ENCODE data around the gene BICD1.
"Not testable (repeated sequence)": the region's sequence is repeated elsewhere in the genome, so short reads cannot be mapped to it uniquely, and the experiment has no call there.

BICD1 gene

DNA sequence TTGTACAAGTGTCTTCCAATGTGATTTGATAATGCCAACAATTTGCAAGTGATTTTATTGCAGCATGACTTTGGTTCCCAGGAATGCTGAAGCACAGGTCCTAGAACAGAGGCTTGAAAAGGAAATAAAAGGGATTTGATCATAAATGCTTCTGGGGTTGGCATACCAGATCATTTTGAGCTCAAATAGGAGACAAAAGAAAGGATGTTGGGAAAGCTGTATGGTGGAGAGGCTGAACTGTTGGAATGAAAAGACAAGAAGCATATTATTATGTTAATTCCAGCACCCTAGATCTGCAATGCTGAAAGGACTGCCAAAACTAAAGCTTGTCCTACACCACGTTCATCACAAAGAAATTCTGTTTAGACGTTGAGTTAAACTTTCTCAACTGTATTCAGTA is 143.1 kb downstream of the BICD1 start:
- DNase-seq: no peak

DNA sequence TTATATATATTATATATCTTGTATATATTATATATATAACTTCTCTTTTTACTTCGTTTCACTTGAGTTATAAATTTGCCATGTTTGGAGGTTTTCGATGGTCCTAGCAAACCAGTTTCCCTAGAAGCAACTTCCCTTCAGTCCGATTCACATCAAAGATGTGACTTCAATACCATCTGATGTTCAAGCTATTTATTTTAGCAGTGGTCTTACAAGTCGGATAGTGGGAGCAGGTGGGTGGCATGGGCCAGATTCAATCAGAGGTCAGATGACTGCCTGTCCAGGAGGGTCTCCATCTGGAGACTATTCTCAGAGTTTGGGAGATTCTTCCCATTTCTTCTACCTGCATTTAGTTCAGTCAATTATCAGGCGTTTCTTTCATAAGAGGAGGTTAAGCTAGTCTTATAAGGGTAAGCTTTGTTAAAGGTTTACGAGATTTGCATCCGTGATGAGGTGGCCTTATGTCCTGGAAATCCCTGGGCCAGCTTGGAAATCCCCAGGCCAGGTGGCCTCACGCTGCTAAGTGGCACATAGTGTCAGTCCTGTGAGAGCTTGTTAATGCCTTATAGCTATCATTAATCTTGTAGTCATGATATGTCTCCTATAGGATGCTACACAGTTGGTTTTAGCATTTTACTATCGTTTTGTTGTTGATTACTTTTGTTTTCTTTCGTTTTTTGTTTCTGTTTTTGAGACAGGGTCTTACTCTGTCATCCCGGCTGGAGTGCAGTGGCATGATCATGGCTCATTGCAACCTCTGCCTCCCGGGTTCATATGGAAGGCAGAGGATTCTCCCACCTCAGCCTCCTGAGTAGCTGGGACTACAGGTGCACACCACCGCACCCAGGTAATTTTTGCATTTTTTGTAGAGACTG is 145.8 kb downstream of the BICD1 start:
- DNase-seq: peak in 1 of 2 experiments; percentile 31

DNA sequence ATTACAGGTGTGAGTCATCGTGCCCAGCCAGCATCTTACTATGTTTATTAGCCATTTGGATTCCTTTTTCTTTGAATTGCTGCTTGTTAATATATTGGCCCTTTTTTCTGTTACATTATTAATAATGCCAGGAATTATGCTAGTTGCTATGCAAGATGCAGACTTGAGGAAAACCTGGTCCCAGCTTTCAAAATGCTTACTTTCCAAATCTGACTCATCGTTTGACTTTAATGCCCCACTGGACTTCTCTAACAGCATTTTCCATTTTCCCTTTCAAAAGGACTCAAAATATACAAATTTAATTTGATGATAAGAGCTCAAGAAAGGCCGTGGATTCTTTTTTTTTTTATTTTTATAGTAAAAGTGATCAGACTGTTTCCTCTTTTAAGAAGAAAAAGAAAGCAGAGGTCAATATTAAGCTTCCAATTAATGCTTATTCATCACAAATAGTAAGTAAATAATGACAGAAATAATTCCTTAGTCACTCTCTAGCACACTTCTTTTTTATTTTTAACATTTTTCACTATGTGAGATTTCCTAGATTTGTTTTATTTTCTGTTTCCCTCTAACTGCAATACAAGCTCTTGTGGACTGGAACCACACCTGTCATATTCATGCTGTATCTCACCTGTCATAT is 146.6 kb downstream of the BICD1 start:
- DNase-seq: no peak

DNA sequence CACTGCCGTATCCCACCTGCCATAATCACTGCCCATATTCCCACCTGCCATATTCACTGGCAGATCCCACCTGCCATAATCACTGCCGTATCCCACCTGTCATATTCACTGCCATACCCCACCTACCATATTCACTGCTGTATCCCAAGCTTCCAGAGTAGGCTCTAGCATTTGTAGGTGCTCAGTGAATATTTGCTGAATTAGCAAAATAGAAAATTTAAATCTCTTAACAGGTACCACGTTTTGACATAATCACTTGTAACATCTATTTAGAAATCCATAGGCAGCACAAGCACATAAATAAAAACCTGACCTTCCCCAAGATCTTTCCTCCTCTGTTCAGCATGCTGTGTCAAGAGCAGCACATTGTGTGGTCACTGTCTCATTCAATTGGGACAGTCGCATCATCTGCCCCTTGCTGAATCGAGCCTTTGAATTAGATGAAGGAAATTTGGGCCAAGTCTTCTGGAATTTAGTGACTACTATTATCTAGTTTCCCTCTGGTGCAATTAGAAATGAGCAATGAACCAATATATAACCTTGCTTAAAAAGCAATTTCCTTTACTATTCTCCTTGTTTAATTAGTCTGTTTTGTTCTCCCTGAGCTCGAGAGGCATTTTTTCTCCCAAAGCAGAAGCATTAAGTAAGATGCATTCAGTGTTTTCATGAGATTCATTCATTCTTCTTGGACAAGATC is 147.8 kb downstream of the BICD1 start:
- DNase-seq: no peak

DNA sequence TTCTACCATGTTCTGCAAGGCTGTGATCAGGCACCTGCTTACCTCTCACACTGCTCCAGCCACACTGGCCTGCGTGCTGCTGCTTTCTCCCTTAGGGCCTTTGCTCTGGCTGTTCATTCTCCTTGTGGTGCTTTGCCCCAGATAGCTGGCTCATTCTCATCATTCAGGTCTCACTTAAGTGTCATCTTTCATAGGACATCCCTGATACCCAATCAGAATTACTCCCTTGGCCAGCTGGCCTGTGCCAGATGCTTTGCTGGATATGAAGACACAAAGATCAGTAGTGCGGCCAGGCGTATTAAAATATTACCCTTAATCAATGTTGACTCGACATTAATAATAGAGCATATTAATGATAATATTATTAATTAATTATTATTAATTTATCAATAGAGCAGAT is 148.9 kb downstream of the BICD1 start:
- DNase-seq: no peak

DNA sequence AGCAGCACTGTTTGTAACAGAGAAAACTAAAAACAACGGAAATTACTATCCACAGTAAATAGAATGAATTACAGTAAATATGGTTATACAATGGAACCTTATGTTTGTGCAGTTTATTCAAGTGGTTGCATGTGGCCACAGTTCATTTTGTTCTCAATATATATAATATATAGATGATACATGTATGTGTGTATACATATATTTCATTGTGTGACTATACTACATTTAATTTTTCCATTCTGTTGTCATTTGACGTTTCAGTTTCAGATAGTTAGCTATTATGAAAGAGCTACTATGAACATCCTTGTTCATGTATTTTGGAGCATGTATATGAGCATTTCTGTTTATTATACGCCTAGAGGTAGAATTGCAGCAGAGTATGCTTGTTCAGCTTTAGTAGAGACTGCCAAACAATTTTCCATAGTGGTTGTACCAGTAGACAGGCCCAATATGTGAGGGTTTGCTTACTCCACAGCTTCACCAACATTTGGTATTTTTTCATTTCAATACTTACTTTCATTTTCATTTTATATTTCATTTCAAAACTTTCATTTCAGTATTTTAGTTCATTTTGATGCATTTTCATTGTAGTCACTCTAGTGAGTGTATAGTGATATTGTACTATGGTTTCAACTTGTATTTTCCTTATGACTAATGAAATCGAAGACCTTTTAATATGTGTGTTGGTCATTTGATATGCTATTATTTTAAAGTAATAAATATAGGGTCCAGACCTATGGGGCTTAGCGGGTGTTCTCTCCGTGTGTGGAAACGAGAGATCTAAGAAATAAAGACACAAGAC is 151.2 kb downstream of the BICD1 start:
- DNase-seq: no peak

DNA sequence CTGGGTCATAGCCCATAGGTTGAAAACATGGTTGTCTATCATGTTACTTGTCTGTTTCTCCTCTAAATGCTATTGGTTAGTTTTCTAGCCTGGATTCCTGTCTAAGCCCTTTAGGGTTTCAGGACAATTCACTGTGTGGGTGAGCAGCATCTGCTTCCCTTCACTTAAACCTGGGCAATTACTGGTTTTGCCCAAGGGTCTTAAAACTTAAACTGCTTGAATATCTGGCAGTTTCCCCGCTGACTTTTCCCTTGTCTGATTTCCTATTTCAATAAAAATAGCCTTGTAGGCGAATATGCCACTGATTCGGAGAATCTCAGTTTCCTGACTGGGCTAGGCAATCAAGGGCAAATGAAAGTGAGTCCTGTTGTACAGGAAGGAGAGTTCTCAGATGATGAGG is 154.0 kb downstream of the BICD1 start:
- DNase-seq: no peak

DNA sequence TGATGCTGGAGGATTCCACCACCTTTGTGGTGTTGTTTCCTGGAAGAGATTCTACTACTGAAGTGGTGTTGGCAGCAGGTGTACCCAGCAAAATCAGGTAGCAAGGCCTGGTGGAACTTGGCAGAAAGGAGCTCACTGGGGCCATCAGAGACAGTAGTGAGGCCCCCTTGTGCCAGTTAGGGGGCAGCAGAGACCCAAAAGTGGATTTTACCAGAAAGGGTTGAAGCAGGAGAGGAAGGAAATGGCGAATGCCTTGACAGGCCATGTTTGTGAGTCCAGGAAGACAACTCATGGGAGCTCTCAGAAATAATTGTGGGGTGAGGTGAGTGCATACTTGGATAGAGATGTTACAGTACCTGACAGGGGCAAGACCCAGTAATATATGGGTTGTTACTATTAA is 155.0 kb downstream of the BICD1 start:
- DNase-seq: no peak

DNA sequence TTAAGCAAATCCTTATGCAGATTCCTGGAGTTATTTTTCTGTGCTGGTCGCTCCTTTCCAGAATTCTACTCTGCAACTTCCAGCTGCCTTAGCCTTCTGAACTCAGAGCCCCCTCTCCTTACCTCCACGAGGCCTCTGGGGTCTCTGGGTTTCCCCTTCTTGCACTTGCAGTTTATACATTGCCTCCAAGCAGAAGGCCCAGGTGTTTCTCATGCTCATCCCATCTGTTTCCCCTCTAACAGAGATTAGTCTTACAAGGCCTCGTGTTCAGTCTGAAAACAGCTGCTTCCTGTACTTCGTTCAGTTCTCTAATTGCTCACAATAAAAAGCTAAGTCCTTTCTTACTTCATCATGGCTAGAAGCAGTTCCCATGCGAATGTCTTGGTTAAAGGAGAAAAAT is 158.3 kb downstream of the BICD1 start:
- no peak for DNase-seq

DNA sequence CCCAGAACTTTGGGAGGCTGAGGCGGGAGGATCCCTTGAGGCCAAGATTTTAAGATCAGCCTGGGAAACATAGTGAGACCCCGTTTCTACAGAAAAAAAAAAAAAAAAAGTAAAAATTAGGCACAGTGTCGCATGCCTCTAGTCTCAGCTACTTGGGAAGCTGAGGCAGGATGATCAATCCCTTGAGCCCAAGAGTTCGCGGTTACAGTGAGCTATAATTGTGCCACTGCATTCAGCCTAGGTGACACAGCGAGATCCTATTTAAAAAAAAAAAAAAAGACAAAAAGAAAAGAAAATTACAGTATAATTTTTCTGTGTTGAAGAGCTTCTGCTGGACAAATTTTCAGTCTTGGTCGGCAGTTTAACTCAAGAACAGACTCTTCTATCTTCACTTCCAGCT is 158.8 kb downstream of the BICD1 start:
- DNase-seq: no peak

DNA sequence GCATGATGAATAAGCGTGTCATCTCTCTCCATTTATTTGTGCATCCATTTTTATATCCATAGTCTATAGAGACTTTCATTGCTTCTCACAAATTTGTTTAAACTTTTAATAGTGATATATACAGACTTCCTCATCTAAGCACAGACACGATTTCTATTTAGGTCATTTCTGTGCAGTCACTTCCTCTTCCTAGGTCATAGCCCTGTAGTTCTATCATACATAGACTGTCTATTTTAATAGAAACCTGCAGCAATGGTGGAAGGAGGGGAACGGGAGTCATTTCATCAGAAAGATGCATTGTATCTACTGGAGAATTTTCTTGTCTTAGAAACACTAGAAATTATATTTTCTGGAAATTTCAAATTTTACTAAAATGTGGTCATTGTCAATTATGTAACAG is 159.3 kb downstream of the BICD1 start:
- no peak for DNase-seq

DNA sequence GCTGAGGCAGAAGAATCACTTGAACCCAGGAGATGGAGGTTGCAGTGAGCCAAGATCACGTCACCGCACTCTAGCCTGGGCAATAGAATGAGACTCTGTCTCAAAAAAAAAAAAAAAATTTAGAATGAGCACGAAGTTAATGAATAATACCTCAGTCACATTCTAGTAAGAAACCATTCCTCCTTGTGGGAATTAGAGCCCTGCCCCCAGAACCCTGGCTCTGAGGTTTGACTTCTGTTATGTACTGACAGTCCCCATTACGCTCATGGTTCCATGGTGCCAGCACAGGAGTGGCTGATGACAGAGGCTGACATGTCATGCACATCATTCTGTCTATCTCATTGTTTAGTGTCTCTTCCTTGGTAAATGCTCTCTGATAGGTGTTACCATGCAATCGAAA is 160.1 kb downstream of the BICD1 start:
- no peak for DNase-seq

DNA sequence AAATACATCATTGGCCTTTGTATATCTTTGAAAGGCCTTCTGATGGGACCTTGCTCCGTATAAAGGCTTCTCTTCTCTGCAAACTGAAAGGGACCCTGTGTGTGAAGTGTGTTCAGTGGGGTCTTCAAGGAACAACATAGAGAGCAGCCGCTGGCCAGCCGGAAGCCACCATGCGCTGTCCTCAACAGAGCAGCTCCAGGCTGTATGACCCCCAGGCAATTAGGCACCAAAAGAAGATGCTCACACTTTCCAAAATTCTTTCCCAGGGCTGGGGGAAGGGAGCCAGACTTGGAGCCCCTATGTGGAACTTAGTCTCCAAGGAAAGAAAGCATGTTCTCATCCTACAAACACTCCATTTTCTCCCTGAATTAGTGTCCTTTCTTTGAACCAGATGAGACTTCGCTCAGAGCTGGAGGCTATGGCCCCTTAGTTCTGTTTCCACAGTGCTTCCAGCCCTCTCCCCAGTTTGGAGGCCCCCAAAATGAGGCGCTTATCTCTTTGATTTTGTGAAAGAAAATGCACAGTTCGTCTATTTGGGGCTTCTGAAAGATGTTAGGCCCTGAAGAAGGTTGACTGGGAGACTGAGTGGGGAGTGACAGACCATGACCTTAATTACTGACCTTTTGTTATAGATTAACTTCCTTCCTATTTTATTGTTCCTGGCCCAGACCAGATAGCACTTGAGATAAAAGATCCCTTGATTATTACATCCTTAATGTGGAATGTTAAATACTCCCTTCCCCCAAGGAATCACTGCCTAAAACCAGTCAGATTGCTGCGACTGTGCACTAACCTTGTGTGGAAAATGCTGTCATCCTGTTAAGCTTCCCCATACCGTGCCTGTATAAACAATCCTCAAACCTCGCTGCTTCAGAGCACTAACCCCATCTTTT is 164.4 kb downstream of the BICD1 start:
- DNase-seq: no peak

DNA sequence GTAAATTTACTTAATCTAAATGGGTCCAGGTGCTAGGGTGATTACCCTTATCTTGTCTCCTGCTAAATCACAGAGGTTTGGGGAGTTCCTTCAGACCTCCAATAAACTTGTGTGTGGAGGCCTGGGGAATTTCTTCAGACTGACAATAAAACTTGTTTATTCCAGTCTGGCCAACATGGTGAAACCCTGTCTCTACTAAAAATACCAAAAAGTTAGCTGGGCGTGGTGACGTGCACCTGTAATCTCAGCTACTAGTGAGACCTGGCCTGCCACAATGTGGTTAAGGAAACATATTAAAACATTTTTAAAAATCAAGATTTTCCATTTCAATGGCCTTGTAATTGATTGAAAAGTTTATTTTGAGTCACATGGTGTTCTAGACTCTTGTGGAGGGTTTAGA is 165.8 kb downstream of the BICD1 start:
- no peak for DNase-seq

DNA sequence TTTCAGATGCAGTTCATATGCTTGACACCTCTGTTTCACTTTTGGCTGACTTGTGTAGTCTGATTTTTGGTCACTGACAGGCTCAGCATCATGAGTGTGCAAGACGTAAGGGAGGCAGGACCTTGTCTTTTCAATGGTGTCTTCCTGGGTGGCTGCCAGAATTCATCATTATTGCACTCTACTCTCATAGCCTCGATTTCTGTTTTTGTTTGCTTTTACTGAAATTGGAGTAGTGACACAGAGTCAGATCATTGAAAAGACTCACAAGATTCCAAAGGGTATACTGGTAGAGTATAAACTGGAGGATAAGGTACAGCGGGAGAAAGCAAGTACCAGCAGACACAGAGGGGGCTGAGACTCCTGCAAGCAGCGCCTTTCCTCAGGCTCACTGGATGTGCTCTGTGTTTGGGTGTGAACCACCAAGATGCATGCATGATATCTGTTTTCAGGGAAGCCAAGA is 166.4 kb downstream of the BICD1 start:
- no peak for DNase-seq

DNA sequence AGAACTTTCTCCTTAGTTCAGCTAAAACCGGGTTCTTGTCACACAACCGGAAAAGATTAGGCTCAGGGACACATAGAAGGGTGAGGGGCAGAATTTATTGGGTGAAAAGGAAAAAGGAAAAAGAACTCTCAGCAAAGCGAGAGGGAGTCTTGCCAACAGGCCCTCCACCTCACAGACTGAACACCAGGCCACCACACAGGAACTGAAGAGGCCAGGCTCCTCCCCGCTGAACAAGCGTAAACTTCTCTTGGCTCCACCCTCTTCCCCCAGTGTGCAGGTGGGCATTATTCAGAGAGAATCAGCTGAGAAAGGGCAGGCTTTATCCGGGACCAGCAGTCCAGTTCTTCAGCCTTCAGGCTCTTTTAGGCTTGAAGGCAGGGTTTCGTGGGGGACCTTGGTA is 167.1 kb downstream of the BICD1 start:
- no peak for DNase-seq

DNA sequence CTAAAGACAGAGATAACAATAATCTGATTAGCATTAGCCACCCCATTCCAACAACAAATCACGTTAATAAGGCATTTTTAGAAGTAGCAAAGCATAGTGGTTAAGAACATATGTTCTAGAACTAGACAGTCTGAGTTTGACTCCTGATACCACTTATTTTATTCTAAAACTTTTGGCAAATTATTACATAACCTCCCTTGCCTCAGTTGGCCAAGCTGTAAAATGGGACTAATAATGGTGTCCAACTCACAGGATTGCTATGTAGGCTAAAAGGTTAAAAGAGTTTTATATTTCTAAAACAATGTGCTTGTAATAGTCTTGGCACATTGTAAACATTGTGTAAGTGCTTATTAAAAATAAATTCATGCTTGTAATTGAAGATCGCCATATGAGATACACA is 168.0 kb downstream of the BICD1 start:
- DNase-seq: no peak

DNA sequence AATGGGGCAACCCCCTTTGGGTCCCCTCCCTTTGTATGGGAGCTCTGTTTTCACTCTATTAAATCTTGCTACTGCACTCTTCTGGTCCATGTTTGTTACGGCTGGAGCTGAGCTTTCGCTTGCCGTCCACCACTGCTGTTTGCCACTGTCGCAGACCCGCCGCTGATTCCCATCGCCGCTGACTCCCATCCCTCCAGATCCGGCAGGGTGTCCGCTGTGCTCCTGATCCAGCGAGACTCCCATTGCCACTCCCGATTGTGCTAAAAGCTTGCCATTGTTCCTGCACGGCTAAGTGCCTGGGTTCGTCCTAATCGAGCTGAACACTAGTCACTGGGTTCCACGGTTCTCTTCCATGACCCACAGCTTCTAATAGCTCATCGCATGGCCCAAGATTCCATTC is 168.9 kb downstream of the BICD1 start:
- DNase-seq: not testable (repeated sequence)

DNA sequence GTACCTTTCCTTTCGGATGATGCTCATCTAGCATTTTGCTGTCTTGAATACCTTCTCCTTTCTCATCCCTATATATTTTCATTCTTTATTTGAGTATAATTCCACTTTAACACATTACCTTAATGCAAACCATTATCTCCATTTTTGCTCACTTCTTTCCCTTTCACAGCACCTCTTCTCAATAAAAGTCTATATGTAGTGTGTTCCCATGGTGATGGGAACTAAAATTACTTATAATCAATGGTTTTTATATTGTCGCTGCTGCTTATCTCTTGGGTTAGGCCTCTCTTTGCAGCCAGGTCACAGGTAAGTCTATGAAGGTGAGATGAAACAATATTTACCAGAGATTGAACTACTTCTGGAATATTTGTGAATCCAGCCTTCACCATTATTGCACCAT is 171.1 kb downstream of the BICD1 start:
- no peak for DNase-seq

DNA sequence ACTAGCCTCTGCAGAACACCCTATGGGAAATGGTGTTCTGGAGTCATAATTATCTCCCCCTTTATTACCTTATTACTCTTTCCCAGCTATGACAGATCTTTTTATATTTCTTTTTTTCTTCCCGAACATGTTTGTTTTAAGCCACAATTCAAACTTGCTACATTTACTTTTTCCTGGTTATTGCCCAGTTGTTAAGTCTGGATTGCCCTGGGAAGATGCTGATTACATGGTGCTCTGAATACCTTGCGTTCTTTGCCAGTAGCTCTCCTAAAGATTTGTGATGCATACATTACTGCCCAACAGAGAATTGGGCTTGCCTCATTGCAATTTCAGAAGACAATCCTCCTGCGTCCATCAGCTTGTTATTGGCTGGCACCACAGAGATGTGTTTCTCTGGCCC is 174.5 kb downstream of the BICD1 start:
- DNase-seq: no peak

DNA sequence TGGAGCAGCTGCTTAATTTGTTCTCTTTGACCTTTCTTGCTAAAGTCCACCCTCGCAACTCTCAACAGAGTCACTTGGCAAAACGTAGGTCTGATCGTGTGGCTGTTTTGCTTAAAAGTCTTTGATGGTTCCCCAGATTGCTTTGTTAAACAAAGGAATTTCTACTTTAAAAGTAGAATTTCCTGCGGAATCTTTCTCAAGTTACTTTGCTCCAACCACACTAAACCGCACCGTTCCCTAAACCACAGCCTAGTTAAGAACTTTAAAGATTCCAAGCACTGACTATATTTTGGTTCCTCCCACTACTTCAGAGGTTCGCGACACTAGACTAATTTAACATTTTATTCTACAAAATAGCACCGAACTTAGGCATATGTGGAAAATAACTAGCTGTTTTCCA is 177.9 kb downstream of the BICD1 start:
- no peak for DNase-seq

DNA sequence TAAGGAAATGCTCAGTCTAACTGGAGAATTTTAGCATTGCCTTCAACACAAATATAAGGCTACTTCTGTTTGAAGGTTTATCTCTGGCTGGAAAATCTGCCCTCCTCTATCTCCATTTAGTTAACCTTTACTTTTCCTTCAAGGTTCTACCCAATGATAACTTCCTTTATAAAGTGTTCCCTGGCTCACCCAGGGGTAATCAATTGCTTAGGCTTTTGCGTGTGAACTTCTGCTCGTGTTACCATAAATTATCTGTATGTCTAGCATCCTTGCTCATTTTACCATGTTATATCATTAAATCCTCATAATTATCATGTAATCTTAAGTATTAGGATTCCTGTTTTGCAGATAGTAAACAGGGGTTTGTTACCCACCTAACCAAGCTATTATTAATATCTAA is 178.4 kb downstream of the BICD1 start:
- no peak for DNase-seq

Data from NCI-H526 (cell line).